GM12865 (cell line): ENCODE data around the gene TRAPPC6A.

Source experiments
- DNase-seq: peaks from one replicate; pipeline ENCODE4 v3.0.0; 2010; ENCODE audit warnings: low read depth
- H3K4me3 ChIP-seq: 2 replicates; pipeline ENCODE4 v1.5.1; 2011; ENCODE audit warnings: mild to moderate bottlenecking, low read depth, low read length, control low read depth
- CTCF ChIP-seq: IDR thresholded peaks from 2 replicates; pipeline ENCODE4 v1.5.1; 2011; ENCODE audit warnings: low read length, control low read depth, low read depth, inconsistent platforms; ENCODE audit not compliant: insufficient read depth; ENCODE audit errors: missing control alignments

The TRAPPC6A gene

GRCh38 chr19:45217957-45218334 lies 39.9 kb upstream of the TRAPPC6A start:
- H3K4me3 ChIP-seq = no peak overlapping the region
- no peak for TF ChIP-seq CTCF
- no peak for DNase-seq

DNA sequence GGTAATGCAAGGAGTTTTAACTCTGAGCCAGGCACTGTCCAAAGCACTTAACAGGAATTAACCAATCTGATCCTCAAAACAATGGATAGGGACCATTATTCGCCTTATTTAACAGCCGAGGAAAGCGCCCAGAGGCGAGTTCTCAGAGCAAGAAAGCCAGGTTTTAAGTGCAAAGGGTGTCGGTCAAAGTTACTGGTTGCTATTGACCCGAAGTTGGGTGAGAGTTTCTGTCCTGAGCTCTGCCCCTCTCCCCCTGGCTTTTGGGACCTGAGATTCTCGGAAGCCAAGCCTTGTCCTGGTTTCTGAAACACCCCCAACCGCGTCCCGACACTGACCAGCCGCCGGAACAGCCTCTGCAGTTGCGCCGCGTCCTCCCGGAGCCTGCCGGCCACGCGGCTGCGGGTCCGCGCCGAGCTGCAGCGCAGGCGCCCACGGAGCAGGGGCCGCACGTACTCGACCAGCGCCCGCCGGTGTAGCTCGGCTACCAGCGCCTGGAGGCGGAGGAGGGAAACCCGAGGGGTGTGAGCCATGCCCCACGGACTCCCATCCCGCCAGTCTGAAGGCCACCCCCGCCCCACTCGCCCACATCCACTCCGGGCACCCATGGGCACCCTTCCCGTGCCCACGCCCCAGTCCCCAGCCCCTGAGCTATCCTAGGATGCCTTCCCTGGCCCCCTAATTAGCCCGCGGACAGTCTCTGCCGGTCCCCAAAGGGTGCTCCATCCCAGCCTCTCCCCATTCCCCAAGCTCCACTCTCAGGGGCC lies 39.3 kb upstream of the TRAPPC6A start:
- DNase-seq = no peak
- TF ChIP-seq CTCF = no peak
- H3K4me3 ChIP-seq = no peak overlapping the region

DNA sequence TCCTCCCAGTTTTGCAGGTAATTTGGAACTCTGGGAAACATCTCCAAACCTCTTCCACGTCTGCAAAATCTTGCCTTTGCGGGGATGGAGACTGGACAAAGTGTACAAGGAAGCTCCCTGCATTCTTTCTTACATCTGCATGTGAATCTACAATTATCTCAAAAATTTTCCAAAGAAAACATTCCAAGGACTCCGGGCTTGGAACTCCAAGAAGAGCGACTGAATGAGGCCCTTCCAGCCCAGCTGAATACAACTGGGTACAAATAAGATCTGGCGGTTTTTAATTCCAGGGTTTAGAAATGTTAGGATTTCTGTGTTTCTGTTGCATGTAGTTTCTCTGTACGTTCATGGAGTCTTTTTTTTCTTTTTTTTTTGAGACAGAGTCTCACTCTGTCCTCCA lies 38.6 kb upstream of the TRAPPC6A start:
- TF ChIP-seq CTCF = no peak
- H3K4me3 ChIP-seq = no peak overlapping the region
- no peak for DNase-seq

DNA sequence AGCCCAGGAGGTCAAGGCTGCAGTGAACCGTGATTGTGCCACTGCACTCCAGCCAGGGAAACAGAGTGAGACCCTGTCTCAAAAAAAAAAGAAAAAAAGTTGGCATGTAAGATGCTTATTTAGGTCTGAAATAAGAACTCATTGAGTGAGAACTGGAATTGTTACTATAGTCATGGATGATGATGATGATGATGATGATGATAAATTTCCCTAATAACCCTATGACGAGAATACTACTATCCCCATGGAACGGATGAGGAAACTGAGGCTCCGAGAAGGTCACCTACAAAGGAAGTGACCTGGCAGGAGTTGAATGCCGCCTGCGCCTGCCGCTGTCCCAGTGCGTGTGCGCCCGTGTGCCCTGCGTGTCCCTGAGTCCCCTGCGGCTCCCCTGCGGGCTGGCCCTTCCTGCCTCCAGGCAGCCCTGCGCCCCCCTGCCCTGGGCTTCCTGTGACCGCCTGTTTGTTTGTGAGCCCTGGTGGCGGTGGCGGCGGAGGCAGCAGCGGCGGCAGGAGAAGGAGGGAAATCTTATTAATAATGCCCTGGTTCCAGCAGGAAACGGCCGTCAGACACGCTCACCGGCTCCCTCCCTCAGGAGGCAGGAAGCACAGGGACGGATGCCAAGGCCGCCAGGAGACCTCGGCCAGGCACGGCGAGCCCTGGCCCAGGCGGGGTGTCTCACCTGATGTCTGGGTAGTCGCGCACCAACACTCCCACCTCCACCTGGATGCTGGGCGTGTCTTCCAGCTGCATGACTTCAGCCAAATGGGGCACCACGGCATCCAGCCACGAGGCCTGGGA lies 37.6 kb upstream of the TRAPPC6A start:
- TF ChIP-seq CTCF = no peak
- H3K4me3 ChIP-seq = no peak overlapping the region
- no peak for DNase-seq

DNA sequence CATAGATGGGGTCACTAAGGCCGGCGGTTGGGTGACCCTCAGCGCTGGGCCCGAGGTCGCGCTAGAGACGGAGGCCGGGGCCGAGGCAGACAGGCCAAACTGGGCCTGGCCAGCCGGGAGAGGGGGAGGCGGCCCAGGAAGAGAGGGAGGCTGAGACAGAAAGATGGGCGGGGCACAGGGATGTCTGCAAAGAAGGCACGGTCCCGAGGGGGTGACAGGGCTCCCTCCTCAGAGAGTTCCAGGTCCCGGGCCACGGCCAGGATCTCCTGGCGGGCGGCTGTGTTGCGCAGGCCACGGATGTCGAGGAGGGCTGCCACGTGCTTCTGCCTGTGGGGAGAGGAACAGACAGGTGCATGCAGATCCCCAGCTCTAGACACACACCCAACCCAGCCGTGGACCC lies 35.0 kb upstream of the TRAPPC6A start:
- H3K4me3 ChIP-seq = no peak overlapping the region
- no peak for TF ChIP-seq CTCF
- DNase-seq = no peak

DNA sequence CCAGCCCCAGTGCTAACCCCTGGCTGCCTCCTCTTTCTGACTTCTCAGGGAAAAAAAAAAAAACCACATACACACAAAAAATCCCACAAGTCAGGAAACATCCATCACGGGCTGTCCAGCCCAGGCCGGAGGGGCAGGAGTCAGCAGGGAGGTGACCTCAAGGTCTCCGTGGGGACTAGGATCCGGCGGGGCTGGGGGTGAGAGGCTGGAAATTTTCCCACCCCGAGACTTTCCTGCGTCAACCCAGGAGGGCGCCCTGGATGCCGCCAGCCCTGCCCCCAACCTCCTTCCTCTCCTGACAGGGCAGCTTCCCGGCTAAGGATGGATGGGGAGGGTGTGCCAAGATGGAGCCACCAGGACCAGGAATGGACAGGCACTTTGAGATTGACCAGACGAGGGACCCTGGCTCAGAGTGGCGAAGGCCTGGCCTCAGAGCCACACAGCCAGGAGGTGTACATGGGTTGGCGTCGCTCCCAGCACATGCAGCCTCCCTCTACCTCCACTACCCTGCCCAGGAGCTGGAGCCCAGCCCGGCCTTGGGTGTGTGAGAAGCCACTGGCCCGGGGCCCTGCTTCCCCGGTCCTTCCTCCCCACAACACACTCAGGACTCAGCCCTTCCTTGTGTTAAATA lies 33.8 kb upstream of the TRAPPC6A start:
- H3K4me3 ChIP-seq = no peak overlapping the region
- TF ChIP-seq CTCF = no peak
- no peak for DNase-seq
